GM19043 (cell line): ENCODE results near the gene PCDH17.

Source experiments
- ATAC-seq: cut with Tn5 transposase; IDR thresholded peaks from one replicate; pipeline ENCODE4 v1.9.1; 2021; ENCODE audit warnings: low read depth; ENCODE audit not compliant: unreplicated experiment

Gene PCDH17, protein sequence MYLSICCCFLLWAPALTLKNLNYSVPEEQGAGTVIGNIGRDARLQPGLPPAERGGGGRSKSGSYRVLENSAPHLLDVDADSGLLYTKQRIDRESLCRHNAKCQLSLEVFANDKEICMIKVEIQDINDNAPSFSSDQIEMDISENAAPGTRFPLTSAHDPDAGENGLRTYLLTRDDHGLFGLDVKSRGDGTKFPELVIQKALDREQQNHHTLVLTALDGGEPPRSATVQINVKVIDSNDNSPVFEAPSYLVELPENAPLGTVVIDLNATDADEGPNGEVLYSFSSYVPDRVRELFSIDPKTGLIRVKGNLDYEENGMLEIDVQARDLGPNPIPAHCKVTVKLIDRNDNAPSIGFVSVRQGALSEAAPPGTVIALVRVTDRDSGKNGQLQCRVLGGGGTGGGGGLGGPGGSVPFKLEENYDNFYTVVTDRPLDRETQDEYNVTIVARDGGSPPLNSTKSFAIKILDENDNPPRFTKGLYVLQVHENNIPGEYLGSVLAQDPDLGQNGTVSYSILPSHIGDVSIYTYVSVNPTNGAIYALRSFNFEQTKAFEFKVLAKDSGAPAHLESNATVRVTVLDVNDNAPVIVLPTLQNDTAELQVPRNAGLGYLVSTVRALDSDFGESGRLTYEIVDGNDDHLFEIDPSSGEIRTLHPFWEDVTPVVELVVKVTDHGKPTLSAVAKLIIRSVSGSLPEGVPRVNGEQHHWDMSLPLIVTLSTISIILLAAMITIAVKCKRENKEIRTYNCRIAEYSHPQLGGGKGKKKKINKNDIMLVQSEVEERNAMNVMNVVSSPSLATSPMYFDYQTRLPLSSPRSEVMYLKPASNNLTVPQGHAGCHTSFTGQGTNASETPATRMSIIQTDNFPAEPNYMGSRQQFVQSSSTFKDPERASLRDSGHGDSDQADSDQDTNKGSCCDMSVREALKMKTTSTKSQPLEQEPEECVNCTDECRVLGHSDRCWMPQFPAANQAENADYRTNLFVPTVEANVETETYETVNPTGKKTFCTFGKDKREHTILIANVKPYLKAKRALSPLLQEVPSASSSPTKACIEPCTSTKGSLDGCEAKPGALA (N-terminal part only)

DNA sequence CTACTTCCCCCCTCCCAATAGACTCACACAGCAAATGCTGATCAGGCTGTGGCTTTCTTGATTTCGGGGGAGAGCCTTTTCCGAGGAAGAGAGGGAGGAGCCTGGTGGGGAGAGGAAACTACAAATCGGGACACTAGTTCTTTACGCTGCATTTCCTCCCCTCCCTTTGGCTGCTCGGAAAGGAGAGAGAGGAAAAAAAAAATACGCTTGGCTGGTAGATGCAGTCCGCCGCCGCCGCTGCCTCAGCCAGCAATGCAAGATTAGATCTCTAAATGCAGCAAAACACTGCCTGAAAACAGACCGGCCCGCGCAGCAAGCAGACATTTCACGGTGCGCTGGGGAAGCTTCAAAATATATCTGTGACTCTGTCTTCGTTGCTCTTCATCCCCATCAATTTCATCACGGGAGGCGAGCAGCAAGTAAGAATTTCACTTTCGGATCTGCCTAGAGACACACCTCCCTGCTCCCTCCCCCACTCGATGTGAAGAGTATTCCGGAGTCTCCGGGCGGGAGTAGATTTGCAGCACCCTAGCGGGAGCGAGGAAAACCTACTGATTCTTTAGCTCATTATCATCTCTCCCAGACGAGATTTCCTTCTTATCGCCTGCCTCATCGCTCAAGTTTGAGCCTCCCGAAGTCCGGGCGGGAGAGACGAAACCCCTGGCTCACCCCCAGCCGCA, at the start of gene PCDH17:
TSS of gene PCDH17 (plus strand) at position 149 of the 680 bp plus-strand sequence. CDS start 803 bp downstream, outside the sequence.
- no peak for ATAC-seq

DNA sequence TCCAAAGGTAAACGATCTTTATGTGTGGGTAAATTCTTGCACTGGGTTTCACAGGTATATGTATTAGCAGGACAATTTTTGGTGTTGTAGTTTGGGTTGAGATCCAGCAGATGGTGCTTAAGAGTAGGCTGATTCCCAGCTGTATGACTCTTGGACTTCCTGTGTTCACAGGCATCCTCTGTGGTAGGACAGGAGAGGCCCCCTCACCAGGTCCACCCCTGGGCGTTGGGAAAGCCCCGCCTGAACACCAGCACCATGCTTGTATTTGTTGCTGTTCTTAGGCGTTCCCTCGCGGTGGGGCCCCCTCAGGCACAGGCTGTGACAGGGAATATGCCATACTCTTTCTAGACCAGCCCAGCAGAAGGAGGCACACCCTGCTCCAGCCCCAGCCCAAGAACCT, 49.5 kb upstream of the PCDH17 start:
- ATAC-seq = no peak

DNA sequence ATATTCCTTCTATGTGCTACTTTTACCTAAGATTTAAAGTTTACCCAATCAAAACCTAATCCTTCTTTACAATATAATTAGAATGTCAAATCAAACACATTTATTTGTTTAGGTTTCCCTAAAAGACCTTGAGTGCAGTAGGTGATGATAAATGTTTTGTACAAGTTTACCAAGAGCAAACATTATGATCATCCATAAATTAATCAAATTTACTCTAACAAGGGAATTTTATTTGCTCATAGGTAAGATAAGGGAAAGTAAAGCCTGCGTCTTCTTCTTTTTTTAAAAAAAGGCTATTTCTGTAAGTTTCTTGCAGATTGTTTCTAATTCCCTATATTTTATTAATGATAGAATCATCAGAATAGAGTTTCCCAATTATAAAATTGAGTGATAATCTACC, 48.0 kb upstream of the PCDH17 start:
- ATAC-seq = no peak

DNA sequence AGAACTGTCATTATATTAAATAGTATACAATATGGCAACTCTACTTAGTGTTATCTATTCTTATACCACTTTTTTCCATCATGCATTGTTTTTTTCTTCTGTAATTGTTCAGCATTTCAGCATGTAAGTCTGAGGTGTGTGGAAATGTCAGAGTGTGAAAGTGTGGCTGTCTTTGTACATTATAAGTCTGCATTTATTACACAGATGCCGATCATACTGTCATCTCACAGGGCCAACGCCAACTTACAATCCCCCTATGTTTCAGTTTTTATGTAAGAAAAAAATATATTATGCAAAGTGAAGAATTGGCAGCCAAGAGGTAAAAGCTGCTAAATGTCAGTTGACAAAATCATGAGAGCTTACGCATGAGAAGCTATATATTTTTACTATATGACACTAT, 42.9 kb upstream of the PCDH17 start:
- no peak for ATAC-seq

DNA sequence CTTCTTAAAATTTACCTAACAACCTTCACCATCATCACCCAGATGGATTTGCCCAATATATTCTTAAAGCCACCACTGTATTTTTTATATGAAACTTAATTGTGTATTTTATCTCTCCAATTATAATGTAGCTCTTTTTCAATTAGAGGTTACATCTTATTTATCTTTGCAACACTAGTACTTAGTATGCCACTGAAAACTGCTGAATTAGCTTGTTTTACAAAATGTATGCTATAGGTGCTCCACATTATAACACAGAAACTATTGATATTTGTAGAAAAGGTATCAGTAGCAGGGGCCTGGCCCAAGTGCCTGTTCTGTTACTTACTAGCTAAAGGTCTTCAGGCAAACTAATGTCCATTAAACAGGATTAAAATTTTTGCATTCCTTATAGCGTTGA, 35.8 kb upstream of the PCDH17 start:
- no peak for ATAC-seq

DNA sequence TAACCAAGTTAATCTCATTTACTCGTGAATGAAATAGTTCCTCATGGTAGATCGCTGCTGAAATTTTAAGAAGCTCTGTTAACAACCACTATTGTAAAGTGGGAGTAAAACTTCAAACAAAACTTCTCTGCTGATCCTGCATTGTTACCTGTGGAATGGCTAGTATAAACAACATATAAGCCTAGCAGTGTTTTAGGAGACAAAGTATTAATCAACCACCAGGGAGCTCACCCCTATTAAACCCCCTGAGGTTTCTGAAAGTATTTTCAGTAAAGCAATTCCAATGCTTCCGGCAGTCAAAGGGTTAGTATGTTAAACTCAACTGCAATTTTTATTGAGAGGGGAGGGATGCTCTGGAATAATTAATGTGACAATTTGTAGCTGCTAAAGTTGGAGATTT, 30.0 kb upstream of the PCDH17 start:
- ATAC-seq = no peak

DNA sequence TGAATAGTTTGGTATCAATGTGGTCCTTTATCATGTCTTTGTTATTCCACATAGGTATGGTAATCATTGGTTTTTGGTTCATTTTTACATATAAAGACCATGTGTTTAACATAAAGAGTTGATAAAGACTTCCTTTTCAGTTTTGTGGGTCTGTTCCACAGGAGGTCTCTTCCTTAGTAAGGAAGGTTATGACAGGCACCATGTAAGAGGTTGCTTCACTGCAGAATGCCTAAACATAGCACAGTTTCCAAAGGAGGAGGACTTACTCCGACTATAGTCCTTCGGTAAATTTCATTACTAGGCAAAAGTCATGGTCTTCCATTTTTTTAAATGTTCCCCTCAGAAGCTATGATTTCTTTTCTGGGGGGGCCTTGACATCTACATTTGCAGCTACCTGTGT, 27.1 kb upstream of the PCDH17 start:
- ATAC-seq = no peak

DNA sequence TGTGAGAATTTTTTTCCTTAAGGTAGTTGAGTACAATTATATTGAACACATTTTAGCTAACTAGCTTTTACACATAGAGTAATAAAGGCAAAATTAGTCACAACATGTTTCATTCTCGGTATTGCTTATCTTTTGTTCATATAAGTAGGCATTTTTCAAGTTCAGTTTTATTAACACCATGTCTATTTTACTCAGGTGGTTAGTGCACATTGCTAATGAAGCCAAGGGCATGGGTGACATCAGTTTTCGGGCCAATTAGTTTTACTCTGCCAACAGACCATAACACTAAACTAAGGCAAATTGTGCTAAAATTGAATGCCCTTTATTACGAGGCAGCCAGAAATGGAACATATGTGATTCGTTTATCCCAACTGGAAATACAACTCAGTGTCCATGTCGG, 19.6 kb upstream of the PCDH17 start:
- no peak for ATAC-seq

DNA sequence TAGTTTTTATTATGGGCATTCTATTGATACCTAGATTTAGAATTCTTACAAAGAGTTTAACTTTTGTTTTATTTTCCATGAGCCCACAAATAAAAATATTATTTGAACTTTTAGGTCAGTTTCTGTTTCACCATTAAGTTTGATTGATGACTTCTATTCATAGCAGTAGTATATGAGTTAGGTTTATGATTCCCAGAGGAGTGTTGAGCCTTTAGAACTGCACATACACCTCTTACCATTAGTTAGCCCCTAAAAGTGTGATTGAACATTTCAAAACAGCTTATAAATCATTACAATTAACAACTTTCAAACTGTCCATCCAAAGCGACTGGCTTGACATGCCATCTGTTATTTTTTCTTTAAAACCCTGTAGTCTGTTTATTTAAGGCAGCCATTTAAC, 19.0 kb upstream of the PCDH17 start:
- ATAC-seq = no peak

DNA sequence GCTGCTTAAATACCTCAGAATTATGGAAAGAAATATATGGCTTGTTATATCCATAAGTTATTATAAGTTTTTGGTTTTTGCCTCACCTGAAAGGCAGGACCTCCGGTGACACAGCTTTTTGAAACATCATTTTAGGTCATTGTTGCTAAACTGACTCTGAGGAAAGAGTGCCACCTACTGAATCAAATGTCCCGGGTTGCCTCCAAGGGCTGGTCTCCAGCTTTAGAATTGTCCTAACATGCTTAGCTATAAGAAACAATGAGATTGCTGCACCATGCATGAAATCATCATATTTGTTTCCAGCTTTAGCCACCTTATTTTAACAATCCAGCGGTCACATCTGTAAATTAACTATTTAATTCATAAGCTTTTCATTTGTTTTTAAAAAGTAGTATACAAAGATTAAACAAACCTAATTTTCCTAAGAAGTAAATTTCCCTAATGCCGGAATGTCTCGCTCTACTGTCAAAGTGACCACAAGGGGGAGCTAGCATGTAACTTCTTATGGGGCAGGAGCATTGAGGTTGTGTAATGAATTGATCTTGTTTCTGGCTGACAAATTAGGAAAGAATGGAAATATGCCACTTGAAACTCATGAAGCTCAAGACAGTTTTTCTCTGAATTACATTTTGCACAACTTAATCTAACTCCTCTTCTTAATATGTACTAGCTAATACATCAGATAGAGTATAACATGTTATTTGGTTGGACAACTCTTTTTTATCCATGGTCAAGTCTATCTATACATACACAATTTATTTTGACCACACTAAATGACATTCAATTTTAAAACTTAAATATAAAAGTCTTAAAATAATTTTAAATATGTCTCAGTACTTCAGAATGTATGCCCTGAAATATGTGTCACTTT, 6.7 kb upstream of the PCDH17 start:
- no peak for ATAC-seq

DNA sequence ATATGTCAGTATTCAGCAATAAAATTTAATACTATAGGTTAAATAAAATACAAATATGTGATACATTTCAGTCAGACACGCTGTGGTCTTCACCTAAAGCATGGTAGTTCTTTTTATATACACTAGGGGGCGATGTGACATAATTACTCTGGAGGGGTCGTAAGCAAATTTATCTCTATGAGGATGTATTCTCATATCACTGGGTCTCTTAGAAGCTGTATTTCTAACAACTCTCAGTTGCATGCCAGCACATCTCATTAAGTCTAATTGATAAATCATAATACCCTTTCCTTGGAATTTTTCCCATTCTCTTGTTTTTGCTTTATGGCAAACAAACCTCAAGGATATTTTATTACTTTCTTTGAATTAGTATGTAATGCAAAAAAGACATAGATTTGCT, 3.9 kb upstream of the PCDH17 start:
- ATAC-seq = no peak

DNA sequence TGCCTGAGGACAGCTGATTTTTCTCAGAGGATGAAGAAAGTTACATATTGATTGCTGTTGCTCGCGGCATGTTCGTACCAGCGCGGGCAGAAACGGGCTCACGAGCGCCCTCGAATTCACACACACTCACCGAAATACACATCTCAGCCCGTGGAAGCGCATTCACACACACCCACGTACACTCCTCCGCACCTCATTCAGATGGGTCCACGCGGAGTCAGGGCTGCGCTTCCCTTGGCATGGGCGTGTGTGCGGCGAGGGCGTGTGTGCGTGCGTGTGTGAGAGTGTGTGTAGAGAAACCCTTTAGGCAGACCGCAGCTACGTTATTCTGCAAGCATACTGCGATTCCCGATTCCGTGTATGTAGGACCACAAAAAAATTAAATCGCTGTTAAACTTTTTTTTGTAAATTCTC, 2.1 kb upstream of the PCDH17 start:
- ATAC-seq = no peak

DNA sequence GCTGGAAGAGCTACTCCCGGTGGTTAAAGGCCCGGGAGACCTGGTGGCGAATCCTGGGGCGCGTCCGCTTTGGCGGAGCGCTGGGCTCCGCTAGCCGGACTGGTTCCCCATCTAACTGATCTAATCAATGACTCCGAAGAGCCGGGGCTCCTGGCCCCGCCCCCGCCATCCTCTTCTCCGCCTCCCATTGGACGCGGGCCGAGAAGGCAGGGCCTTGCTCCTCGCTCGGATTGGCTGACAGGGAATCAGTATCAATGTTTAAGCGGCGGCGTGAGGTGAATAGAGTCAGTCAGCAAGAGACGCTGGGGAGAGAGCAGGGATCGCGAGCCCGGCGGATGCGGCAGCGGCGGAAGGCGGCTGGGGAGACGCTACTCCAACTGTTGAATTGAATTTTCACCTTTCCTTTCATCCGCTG, 1.7 kb upstream of the PCDH17 start:
- ATAC-seq = no peak

DNA sequence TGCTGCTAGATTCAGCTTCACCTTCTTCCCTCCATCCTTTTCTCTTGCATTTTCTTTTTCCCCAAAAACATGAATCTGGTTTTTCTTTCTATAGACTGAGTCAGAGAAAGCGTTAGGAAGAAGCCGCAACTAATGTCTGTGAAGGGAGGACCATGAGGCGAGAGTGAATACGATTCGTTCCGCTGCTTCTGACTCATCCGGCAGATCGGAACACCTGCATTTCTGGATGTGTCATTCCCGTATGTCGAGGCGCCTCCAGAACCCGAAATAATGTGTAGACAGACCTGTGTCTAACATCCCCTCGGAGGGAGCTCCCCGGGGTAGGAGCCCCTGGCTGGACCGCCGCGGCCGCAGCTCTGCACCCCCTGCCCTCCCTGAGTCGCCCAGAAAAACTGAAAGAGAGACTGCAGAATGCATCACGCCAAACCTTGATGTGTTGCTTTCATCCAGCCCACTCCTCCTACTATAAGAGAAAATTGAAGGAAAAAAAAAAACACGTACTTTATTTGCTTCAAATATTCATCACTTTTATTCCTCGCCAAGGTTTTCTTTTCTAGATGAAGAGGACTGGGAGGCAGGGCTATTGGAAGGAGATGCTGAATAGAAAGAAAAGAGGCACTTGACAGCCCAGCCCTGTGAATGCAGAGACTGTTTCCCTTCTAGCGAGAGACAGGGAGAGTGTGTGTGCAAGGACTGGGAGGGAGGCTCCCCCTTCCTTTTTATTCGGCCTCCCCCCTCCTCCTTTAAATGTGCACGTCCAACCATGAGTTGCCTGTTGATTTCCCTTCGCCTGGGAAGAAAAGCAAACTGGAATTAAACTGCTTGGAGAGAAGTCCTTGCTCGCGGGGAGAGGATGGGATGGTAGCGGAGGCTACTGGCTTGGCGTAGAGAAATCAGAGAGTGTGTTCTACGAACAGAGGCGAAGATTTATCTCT, 616 bp upstream of the PCDH17 start:
- no peak for ATAC-seq

DNA sequence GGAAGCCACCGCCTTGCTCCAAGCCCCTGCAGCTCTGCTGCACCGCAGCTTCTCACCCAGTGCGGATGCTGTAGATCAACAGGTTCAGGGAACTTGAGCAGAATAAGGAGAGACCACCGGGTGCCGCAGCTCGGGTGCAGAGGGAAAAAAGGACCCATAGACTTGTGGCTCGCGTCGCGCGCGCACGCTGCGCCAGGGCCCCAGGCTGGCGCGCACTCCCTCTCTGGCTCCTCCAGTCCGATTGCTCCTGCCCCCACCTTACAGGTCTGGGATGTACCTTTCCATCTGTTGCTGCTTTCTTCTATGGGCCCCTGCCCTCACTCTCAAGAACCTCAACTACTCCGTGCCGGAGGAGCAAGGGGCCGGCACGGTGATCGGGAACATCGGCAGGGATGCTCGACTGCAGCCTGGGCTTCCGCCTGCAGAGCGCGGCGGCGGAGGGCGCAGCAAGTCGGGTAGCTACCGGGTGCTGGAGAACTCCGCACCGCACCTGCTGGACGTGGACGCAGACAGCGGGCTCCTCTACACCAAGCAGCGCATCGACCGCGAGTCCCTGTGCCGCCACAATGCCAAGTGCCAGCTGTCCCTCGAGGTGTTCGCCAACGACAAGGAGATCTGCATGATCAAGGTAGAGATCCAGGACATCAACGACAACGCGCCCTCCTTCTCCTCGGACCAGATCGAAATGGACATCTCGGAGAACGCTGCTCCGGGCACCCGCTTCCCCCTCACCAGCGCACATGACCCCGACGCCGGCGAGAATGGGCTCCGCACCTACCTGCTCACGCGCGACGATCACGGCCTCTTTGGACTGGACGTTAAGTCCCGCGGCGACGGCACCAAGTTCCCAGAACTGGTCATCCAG, 964 bp downstream of the PCDH17 start:
- ATAC-seq = no peak

DNA sequence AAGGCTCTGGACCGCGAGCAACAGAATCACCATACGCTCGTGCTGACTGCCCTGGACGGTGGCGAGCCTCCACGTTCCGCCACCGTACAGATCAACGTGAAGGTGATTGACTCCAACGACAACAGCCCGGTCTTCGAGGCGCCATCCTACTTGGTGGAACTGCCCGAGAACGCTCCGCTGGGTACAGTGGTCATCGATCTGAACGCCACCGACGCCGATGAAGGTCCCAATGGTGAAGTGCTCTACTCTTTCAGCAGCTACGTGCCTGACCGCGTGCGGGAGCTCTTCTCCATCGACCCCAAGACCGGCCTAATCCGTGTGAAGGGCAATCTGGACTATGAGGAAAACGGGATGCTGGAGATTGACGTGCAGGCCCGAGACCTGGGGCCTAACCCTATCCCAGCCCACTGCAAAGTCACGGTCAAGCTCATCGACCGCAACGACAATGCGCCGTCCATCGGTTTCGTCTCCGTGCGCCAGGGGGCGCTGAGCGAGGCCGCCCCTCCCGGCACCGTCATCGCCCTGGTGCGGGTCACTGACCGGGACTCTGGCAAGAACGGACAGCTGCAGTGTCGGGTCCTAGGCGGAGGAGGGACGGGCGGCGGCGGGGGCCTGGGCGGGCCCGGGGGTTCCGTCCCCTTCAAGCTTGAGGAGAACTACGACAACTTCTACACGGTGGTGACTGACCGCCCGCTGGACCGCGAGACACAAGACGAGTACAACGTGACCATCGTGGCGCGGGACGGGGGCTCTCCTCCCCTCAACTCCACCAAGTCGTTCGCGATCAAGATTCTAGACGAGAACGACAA, 1.8 kb downstream of the PCDH17 start:
- no peak for ATAC-seq
